Esophagus mucosa (tissue), 1 donor: Measurements from ENCODE around the gene SPHK2. TPM values are rescaled to one million over a fixed set of nuclear protein-coding genes. Genes with fewer than 3 reads are reported as not detected.
"Not testable (repeated sequence)": the region's sequence is repeated elsewhere in the genome, so short reads cannot be mapped to it uniquely, and the experiment has no call there.

Source experiments
- ATAC-seq: fragments of 200-7000 bp; cut with Tn5 transposase; one replicate; pipeline ENCODE4 v1.9.1; 2020
- total RNA-seq: library from RNA; stranded (reverse); gene quantifications from one replicate; pipeline ENCODE4 v1.2.4, GENCODE V29; 2023
- donor health status: DM: yes; HTN: yes; CAD: no.

The SPHK2 gene
- total RNA-seq, 1 donor from 2014 or later = 7.7 TPM

GRCh38 chr19:48660852-48661710 is 41.8 kb downstream of the SPHK2 start:
- ATAC-seq = peak; percentile 80

GRCh38 chr19:48661711-48662090 is 42.4 kb downstream of the SPHK2 start:
- ATAC-seq = peak; percentile 11

GRCh38 chr19:48663667-48664066 is 44.4 kb downstream of the SPHK2 start:
- no peak for ATAC-seq

- no peak for ATAC-seq
Observed at GRCh38 chr19:48664476-48664875, 45.2 kb downstream of the SPHK2 start.

GRCh38 chr19:48665786-48666185 is 46.5 kb downstream of the SPHK2 start:
- no peak for ATAC-seq

- ATAC-seq = no peak
Observed at GRCh38 chr19:48668332-48668731, 49.0 kb downstream of the SPHK2 start.

- ATAC-seq = no peak
Observed at GRCh38 chr19:48668761-48669160, 49.5 kb downstream of the SPHK2 start.

- no peak for ATAC-seq
Observed at GRCh38 chr19:48669903-48670668, 50.8 kb downstream of the SPHK2 start.

GRCh38 chr19:48670699-48671445 is 51.6 kb downstream of the SPHK2 start:
- no peak for ATAC-seq

- no peak for ATAC-seq
Observed at GRCh38 chr19:48671446-48671995, 52.2 kb downstream of the SPHK2 start.

GRCh38 chr19:48672994-48673393 is 53.7 kb downstream of the SPHK2 start, which contains the start of gene NTN5:
Gene NTN5 (minus strand): TSS chr19:48673017. CDS start chr19:48670986, 2,031 bp downstream.
- no peak for ATAC-seq

- no peak for ATAC-seq
Observed at GRCh38 chr19:48673436-48674100, 54.3 kb downstream of the SPHK2 start.

GRCh38 chr19:48674216-48674809 is 55.0 kb downstream of the SPHK2 start:
- ATAC-seq = no peak

GRCh38 chr19:48674921-48675824 is 55.9 kb downstream of the SPHK2 start:
- peak; percentile 34 for ATAC-seq

GRCh38 chr19:48676487-48676886 is 57.2 kb downstream of the SPHK2 start:
- no peak for ATAC-seq

- ATAC-seq = peak; percentile 87
Observed at GRCh38 chr19:48676887-48677286, 57.6 kb downstream of the SPHK2 start.

- ATAC-seq = peak; percentile 25
Observed at GRCh38 chr19:48678201-48678600, 58.9 kb downstream of the SPHK2 start.

- not testable (repeated sequence) for ATAC-seq
Observed at GRCh38 chr19:48680006-48680405, 60.7 kb downstream of the SPHK2 start.
